Mesenchymal stem cell (in vitro differentiated cells and primary cell): ENCODE measurements around the gene SPATA16. TPM values are rescaled to one million over a fixed set of nuclear protein-coding genes. Genes with fewer than 3 reads are reported as not detected.
"Not testable (repeated sequence)": the region's sequence is repeated elsewhere in the genome, so short reads cannot be mapped to it uniquely, and the experiment has no call there.

Experiments used
- DNase-seq: peaks from one replicate; pipeline ENCODE4 v3.0.0-alpha.2; 2013
- H2AFZ ChIP-seq: one replicate; pipeline ENCODE4 v1.6.1; 2013; ENCODE audit warnings: low read depth, mild to moderate bottlenecking, control low read depth, inconsistent platforms, low read length, moderate library complexity
- H2AK5ac ChIP-seq: 2 replicates; pipeline ENCODE4 v1.6.1; 2013; ENCODE audit warnings: low read length, moderate library complexity, mild to moderate bottlenecking, inconsistent platforms; ENCODE audit not compliant: severe bottlenecking
- H2BK120ac ChIP-seq: one replicate; pipeline ENCODE4 v1.6.1; 2013; ENCODE audit warnings: low read depth, mild to moderate bottlenecking, inconsistent platforms, low read length, moderate library complexity
- H2BK12ac ChIP-seq, 2 experiments: one replicate each; pipeline ENCODE4 v1.6.1; 2013; ENCODE audit warnings: inconsistent platforms in 2 of 2, low read length in 2 of 2, mild to moderate bottlenecking in 2 of 2, moderate library complexity in 2 of 2, control low read depth in 1 of 2
- H2BK15ac ChIP-seq: one replicate; pipeline ENCODE4 v1.6.1; 2013; ENCODE audit warnings: mild to moderate bottlenecking, low read depth, inconsistent platforms; ENCODE audit not compliant: poor library complexity, severe bottlenecking
- H2BK5ac ChIP-seq: 2 replicates; pipeline ENCODE4 v1.6.1; 2013; ENCODE audit warnings: low read depth, mild to moderate bottlenecking, low read length, control low read depth, inconsistent platforms; ENCODE audit not compliant: poor library complexity, severe bottlenecking
- H3K14ac ChIP-seq, 2 experiments: one replicate each; pipeline ENCODE4 v1.6.1; 2013; ENCODE audit warnings: inconsistent platforms in 2 of 2, low read length in 2 of 2, control low read depth in 1 of 2, mild to moderate bottlenecking in 1 of 2, moderate library complexity in 1 of 2
- H3K18ac ChIP-seq, 2 experiments: one replicate each; pipeline ENCODE4 v1.6.1; 2013; ENCODE audit warnings: inconsistent platforms in 2 of 2, low read length in 2 of 2, control low read depth in 1 of 2, low read depth in 1 of 2, mild to moderate bottlenecking in 1 of 2
- H3K23ac ChIP-seq, 2 experiments: one replicate each; pipeline ENCODE4 v1.6.1; 2013; ENCODE audit warnings: inconsistent platforms in 2 of 2, low read length in 2 of 2, mild to moderate bottlenecking in 2 of 2, moderate library complexity in 2 of 2, control low read depth in 1 of 2
- H3K27ac ChIP-seq: 2 replicates; pipeline ENCODE4 v1.5.1; 2013; ENCODE audit warnings: mild to moderate bottlenecking, moderate library complexity, low read length, control low read depth, inconsistent platforms; ENCODE audit not compliant: poor library complexity, severe bottlenecking
- H3K27me3 ChIP-seq, 2 experiments: 2 replicates each; pipeline versions ENCODE4 v1.6.1 to v1.7.0; 2013; ENCODE audit warnings: low read length in 2 of 2, mild to moderate bottlenecking in 2 of 2, moderate library complexity in 2 of 2, control low read depth in 1 of 2, inconsistent platforms in 1 of 2; ENCODE audit not compliant: control insufficient read depth in 1 of 2, insufficient read depth in 1 of 2
- H3K36me3 ChIP-seq, 2 experiments: 2 replicates each; pipeline versions ENCODE4 v1.6.1 to v1.7.0; 2013; ENCODE audit warnings: low read length in 2 of 2, control low read depth in 1 of 2, inconsistent platforms in 1 of 2, low read depth in 1 of 2, mild to moderate bottlenecking in 1 of 2; ENCODE audit not compliant: insufficient read depth in 2 of 2, control insufficient read depth in 1 of 2
- H3K4ac ChIP-seq, 2 experiments: one replicate each; pipeline ENCODE4 v1.6.1; 2013; ENCODE audit warnings: inconsistent platforms in 2 of 2, low read length in 2 of 2, mild to moderate bottlenecking in 2 of 2, moderate library complexity in 2 of 2, control low read depth in 1 of 2, low read depth in 1 of 2
- H3K4me1 ChIP-seq: 2 replicates; pipeline ENCODE4 v1.6.1; 2013; ENCODE audit warnings: low read depth, low read length, control low read depth; ENCODE audit not compliant: control insufficient read depth, insufficient read depth
- H3K4me2 ChIP-seq: 2 replicates; pipeline ENCODE4 v1.6.1; 2013; ENCODE audit warnings: low read length, mild to moderate bottlenecking, inconsistent platforms; ENCODE audit not compliant: poor library complexity, severe bottlenecking
- H3K4me3 ChIP-seq, 2 experiments: 2 replicates each; pipeline versions ENCODE4 v1.5.1 to v1.7.0; 2013; ENCODE audit warnings: low read length in 2 of 2, mild to moderate bottlenecking in 2 of 2, control low read depth in 1 of 2, low read depth in 1 of 2; ENCODE audit not compliant: insufficient read depth in 1 of 2
- H3K79me1 ChIP-seq: replicated peaks from 2 replicates; pipeline ENCODE4 v1.6.1; 2013; ENCODE audit warnings: mild to moderate bottlenecking, control low read depth, low read length, inconsistent platforms; ENCODE audit not compliant: poor library complexity, severe bottlenecking
- H3K9ac ChIP-seq: 2 replicates; pipeline ENCODE4 v1.7.0; 2013; ENCODE audit warnings: mild to moderate bottlenecking, low read length, moderate library complexity
- H3K9me3 ChIP-seq: 2 replicates; pipeline ENCODE4 v1.7.0; 2013; ENCODE audit warnings: mild to moderate bottlenecking, low read length; ENCODE audit not compliant: control insufficient read depth
- H4K8ac ChIP-seq: one replicate; pipeline ENCODE4 v1.6.1; 2013; ENCODE audit warnings: inconsistent platforms, mild to moderate bottlenecking, low read length, moderate library complexity
- H4K91ac ChIP-seq: one replicate; pipeline ENCODE4 v1.6.1; 2013; ENCODE audit warnings: mild to moderate bottlenecking, low read length, inconsistent platforms
- WGBS: methylation state at CpG from one replicate; pipeline ENCODE4 v1.1.7; 2013; ENCODE audit warnings: mixed read lengths; 5-methylcytosine and 5-hydroxymethylcytosine counted together
- polyA plus RNA-seq, 2 experiments: library from polyadenylated mRNA; stranded (reverse); fragments of 200-250 nt; gene quantifications; one replicate each; pipeline ENCODE4 v1.2.3, GENCODE V29; 2013

The SPATA16 gene, protein sequence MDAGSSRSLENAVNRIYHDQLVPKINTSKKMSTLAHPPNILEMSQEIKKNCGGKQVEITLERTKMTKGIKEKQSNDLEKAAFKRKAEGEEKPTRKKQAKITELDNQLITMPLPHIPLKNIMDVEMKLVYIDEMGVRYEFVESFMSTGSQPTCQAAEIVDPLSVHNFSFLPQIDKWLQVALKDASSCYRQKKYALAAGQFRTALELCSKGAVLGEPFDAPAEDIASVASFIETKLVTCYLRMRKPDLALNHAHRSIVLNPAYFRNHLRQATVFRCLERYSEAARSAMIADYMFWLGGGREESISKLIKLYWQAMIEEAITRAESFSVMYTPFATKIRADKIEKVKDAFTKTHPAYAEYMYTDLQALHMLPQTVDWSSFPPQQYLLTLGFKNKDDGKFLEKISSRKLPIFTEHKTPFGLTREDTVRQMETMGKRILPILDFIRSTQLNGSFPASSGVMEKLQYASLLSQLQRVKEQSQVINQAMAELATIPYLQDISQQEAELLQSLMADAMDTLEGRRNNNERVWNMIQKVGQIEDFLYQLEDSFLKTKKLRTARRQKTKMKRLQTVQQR
- polyA plus RNA-seq (2013, experiment 1 of 2), result not detected
- not detected for polyA plus RNA-seq (2013, experiment 2 of 2)

DNA sequence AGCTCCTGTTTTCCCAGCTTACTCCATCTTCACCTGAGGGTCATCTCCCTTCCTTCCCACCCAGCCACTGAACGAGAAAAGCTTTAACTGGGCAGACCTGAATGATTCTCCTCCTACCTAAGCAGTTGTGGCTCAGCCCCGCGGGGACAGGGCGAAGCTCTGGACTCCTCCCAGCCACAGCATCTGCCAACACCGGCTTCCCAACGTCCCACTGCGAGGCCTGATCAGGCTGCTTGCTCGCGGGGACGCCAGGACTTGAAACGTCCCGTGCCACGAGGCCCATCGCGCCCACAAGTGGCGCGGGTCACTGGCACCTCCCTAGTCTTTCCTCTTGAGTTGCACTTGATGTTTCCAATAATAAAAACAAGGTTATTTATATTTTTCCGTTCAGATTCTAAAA is at the start of gene SPATA16:
TSS of gene SPATA16 (minus strand) at position 250 of the 400 bp plus-strand sequence. CDS start 23,504 bp downstream, outside the sequence.
- Histone ChIP-seq H2BK120ac (no peak within 1 kb of the TSS), H3K9ac (no peak within 1 kb of the TSS), H3K4me2 (no peak within 1 kb of the TSS), H2AK5ac (no peak within 1 kb of the TSS), H3K4me1 (peaks cover 2% of the 10 kb centered on the region), H3K23ac (no peak within 1 kb of the TSS), H3K4me3 (no peak within 1 kb of the TSS), H4K91ac (peak within 1 kb of the TSS; percentile 15), H3K14ac (no peak within 1 kb of the TSS), H3K79me1 (no peaks in the 10 kb centered on the region), H2BK15ac (no peak within 1 kb of the TSS), H2AFZ (no peak within 1 kb of the TSS), H3K27ac (no peak within 1 kb of the TSS), H3K18ac (no peak within 1 kb of the TSS), H3K4ac (no peak within 1 kb of the TSS), H4K8ac (no peak within 1 kb of the TSS), H3K9me3 (peaks cover 7% of the 10 kb centered on the region), H3K27me3 (peaks cover 0 to 6% of the 10 kb centered on the region in 2 experiments), H2BK12ac (no peak within 1 kb of the TSS), H3K36me3 (no peaks in the 10 kb centered on the region), H2BK5ac (no peak within 1 kb of the TSS)
- 89% methylated on average over 15 of the region's 18 CpGs for WGBS
- no peak for DNase-seq

DNA sequence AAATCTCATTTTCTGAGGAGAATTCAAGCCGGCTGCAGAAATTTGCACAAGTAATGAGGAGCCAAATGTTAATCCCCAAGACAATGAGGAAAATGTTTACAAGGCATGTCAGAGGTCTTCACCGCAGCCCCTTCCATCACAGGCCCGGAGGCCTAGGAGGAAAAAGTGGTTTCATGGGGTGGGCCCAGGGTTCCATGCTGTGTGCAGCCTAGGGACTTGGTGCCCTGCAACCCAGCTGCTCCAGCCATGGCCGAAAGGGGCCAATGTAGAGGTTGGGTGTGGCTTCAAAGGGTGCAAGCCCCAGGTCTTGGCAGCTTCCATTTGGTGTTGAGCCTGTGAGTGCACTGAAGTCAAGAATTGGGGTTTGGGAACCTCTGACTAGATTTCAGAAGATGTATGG is 42.0 kb upstream of the SPATA16 start:
- not testable (repeated sequence) for DNase-seq, H3K23ac ChIP-seq, H3K36me3 ChIP-seq, H3K18ac ChIP-seq, H2BK5ac ChIP-seq, H3K9ac ChIP-seq, H3K27me3 ChIP-seq, H3K79me1 ChIP-seq, H2AK5ac ChIP-seq, H3K9me3 ChIP-seq, H3K27ac ChIP-seq, H2AFZ ChIP-seq, H2BK15ac ChIP-seq, H4K91ac ChIP-seq, H3K4me1 ChIP-seq, H3K4me2 ChIP-seq, H4K8ac ChIP-seq, H3K4me3 ChIP-seq, H3K14ac ChIP-seq, H3K4ac ChIP-seq, H2BK120ac ChIP-seq, H2BK12ac ChIP-seq
- WGBS, result 77% methylated on average over 4 of the region's 4 CpGs

DNA sequence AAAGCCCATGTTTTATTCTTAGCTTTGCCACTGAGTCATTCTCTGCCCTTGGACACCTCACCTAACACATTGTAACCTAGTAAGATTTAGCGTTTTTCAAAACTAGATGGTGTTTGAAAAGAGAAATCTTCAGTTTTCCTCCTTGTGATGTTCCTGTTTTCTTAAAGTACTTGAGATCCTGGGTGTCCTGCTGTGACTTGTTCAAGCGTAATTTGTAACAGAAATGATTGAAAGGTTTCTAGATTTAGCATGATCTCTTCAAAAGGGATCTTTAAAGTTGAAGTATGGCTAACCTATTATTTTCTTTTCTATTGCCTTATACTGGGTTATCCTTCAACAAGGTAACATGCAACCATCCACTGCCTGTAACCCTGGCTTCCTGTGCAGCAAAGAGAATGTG is 32.6 kb upstream of the SPATA16 start:
- Histone ChIP-seq H3K9me3 (no peaks in the 10 kb centered on the region), H2BK12ac (no peak overlapping the region), H3K27ac (no peak overlapping the region), H2AFZ (no peak overlapping the region), H2BK120ac (no peak overlapping the region), H2BK5ac (no peak overlapping the region), H4K8ac (no peak overlapping the region), H2AK5ac (no peak overlapping the region), H3K18ac (no peak overlapping the region), H3K9ac (no peak overlapping the region), H3K23ac (no peak overlapping the region), H2BK15ac (no peak overlapping the region), H3K27me3 (no peaks in the 10 kb centered on the region), H3K4me2 (no peak overlapping the region), H3K4ac (no peak overlapping the region), H3K4me1 (no peaks in the 10 kb centered on the region), H3K36me3 (no peaks in the 10 kb centered on the region), H3K79me1 (no peaks in the 10 kb centered on the region), H3K4me3 (no peak overlapping the region), H4K91ac (no peak overlapping the region), H3K14ac (no peak overlapping the region)
- 77% methylated on average over 2 of the region's 2 CpGs for WGBS
- DNase-seq, result no peak

DNA sequence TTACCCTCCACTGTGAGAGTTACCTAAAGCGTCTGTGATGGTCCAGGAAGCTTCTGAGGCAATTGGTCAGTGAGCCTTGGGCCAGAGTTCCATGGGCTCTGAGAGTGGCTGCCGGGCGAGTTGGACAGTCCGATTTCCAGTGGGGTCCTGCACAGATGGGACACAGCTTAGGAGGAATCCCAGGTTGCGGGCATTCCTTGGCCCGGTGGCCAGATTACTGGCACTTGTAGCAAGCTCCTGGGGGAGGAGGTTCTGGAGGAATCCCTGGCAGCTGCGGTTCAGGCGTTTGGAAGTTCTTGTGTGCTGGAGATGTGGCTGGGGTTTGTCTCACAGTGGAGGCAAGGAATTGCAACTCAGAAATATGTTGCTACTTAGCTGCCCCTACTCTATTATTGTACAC is 18.1 kb upstream of the SPATA16 start:
- H3K4me3 ChIP-seq, H2BK15ac ChIP-seq, H3K4me2 ChIP-seq, H2BK12ac ChIP-seq, H3K14ac ChIP-seq, H2BK120ac ChIP-seq, H3K27ac ChIP-seq, H3K79me1 ChIP-seq, H3K4me1 ChIP-seq, H2AFZ ChIP-seq, H3K36me3 ChIP-seq, H2AK5ac ChIP-seq, H3K9ac ChIP-seq, H4K8ac ChIP-seq, H3K9me3 ChIP-seq, H3K23ac ChIP-seq, H4K91ac ChIP-seq, H3K4ac ChIP-seq, H3K27me3 ChIP-seq, H3K18ac ChIP-seq, DNase-seq, H2BK5ac ChIP-seq: not testable (repeated sequence)
- WGBS, result 88% methylated on average over 8 of the region's 8 CpGs
